Activated T-cell treated with anti-CD3 and anti-CD28 coated beads, Interleukin-2, amount 50 U/mL, for 4 hours (primary cell): Measurements from ENCODE around the gene SH3GLB2. TPM values are rescaled to one million over a fixed set of nuclear protein-coding genes. Genes with fewer than 3 reads are reported as not detected.

Source experiments
- ATAC-seq, 2 donors: fragments of 200-7000 bp; cut with Tn5 transposase; one replicate each; pipeline ENCODE4 v1.10.0; 2021
- DNase-seq: peaks from one replicate; pipeline ENCODE4 v3.0.0-alpha.2; 2020
- H3K27me3 Mint-ChIP-seq: one replicate; pipeline ENCODE4 v1.8.0; 2021; ENCODE audit warnings: low read depth, mixed read lengths
- H3K36me3 Mint-ChIP-seq: one replicate; pipeline ENCODE4 v1.8.0; 2022; ENCODE audit warnings: mixed read lengths; ENCODE audit not compliant: insufficient read depth
- H3K4me1 Mint-ChIP-seq: one replicate; pipeline ENCODE4 v1.8.0; 2021; ENCODE audit warnings: low read depth, mixed read lengths
- H3K4me3 Mint-ChIP-seq: one replicate; pipeline ENCODE4 v1.8.0; 2021; ENCODE audit warnings: mild to moderate bottlenecking, moderate library complexity, mixed read lengths
- H3K9me3 Mint-ChIP-seq: one replicate; pipeline ENCODE4 v1.8.0; 2021; ENCODE audit warnings: mixed read lengths
- total RNA-seq, 3 donors: library from RNA; stranded (reverse); gene quantifications; one replicate each; pipeline ENCODE4 v1.2.1, GENCODE V29; 2021

SH3GLB2 gene
- total RNA-seq: 10 to 100 TPM; 37.5 to 43.2 (median 40.9) TPM

DNA sequence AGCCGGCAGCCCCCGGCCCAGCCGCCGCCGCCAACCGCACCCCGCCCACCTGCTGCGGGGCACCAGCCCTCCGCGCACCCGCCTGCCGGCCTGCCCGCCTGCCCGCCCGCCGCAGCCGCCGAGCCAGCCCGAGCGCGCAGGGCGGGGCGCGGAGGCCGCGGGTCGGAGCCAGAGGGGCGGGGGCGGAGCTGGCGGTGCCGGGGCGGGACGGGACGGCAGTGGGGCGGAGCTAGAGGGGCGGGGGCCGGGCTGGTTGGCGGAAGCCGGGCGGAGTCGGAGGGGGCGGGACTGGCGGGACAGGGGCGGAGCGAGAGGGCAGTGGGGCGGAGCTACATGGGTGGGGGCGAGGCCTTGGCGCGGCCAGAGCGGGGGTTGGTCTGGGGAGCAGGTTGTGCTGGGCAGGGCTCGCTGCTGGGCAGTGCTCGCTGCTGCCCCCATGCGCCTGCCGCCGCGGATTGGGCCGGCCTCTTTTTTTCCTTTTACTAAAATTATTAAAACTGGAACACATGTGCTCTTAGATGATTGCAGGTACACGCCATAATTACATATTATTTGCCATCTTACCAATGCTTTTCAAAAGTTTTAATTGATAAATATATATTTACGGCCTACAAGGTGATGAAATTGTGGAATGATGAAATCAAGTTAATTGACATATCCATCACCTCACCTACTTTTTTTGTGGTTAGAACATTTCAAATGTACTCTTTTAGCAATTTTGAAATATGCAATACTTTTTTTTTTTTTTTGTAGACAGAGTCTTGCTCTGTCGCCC is at the start of gene SH3GLB2:
SH3GLB2 (minus strand) TSS at position 140 of the 775 bp plus-strand sequence. CDS start 177 bp downstream, outside the sequence.
- Mint-ChIP-seq H3K27me3 (no peaks in the 10 kb centered on the region), H3K4me3 (peak within 1 kb of the TSS; percentile 83)
- ATAC-seq: peak; percentile 90

DNA sequence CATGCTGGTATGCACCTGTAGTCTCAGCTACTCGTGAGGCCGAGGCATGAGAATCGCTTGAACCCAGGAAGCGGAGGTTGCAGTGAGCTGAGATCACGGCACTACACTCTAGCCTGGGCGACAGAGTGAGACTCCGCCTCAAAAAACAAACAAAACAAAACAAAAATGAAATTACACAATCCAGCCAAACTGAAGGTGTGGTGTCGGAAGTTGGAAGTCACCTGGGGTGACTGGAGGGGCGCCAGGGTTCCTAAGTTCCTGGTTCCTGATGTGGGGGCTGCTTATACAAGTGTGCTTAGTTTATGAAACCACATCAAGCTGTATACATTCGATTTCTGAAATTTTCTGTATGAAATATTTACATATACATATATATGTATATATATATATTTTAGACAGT is 49.1 kb upstream of the SH3GLB2 start:
- no peaks in the 10 kb centered on the region for H3K36me3 Mint-ChIP-seq
- H3K27me3 Mint-ChIP-seq: no peaks in the 10 kb centered on the region
- no peak overlapping the region for H3K4me3 Mint-ChIP-seq
- peaks cover 23% of the 10 kb centered on the region for H3K4me1 Mint-ChIP-seq
- no peaks in the 10 kb centered on the region for H3K9me3 Mint-ChIP-seq
- no peak for DNase-seq
- ATAC-seq: no peak

More for the DNA sequence above, at the start of gene SH3GLB2:
- H3K9me3 Mint-ChIP-seq: no peaks in the 10 kb centered on the region
- no peaks in the 10 kb centered on the region for H3K36me3 Mint-ChIP-seq
- H3K4me1 Mint-ChIP-seq: peaks cover 20% of the 10 kb centered on the region
- peak; percentile 94 for DNase-seq

- H3K27me3 Mint-ChIP-seq: no peaks in the 10 kb centered on the region
- H3K4me3 Mint-ChIP-seq: no peak overlapping the region
- ATAC-seq (no peak), DNase-seq (no peak)
- no peaks in the 10 kb centered on the region for H3K36me3 Mint-ChIP-seq
- peaks cover 23% of the 10 kb centered on the region for H3K4me1 Mint-ChIP-seq
- no peaks in the 10 kb centered on the region for H3K9me3 Mint-ChIP-seq
Measured at GRCh38 chr9:129076640-129077037, 48.5 kb upstream of the SH3GLB2 start.

- no peak overlapping the region for H3K4me3 Mint-ChIP-seq
- ATAC-seq (no peak), DNase-seq (no peak)
- no peaks in the 10 kb centered on the region for H3K36me3 Mint-ChIP-seq
- peaks cover 27% of the 10 kb centered on the region for H3K4me1 Mint-ChIP-seq
- no peaks in the 10 kb centered on the region for H3K27me3 Mint-ChIP-seq
- H3K9me3 Mint-ChIP-seq: no peaks in the 10 kb centered on the region
Measured at GRCh38 chr9:129075996-129076639, 48.0 kb upstream of the SH3GLB2 start.

DNA sequence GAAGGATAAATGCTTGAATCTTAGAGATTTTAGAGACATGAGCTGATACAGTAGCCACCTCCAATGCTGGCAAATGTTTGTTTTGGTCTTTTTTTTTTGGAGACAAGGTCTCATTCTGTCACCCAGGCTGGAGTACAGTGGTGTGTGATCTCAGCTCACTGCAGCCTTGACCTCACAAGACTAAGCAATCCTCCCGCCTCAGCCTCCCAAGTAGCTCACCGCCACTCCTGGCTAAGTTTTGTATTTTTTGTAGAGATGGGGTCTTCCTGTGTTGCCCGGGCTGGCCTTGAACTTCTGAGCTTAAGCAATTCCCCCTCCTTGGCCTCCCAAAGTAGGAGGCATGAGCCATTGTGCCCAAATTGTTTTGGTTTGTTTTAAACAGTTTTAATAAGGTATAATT is 46.0 kb upstream of the SH3GLB2 start:
- Mint-ChIP-seq H3K4me1 (peaks cover 22% of the 10 kb centered on the region), H3K9me3 (no peaks in the 10 kb centered on the region), H3K4me3 (no peak overlapping the region), H3K27me3 (no peaks in the 10 kb centered on the region), H3K36me3 (no peaks in the 10 kb centered on the region)
- DNase-seq: no peak
- ATAC-seq: no peak

- no peak overlapping the region for H3K4me3 Mint-ChIP-seq
- DNase-seq (no peak), ATAC-seq (no peak)
- H3K4me1 Mint-ChIP-seq: peaks cover 28% of the 10 kb centered on the region
- H3K27me3 Mint-ChIP-seq: no peaks in the 10 kb centered on the region
- no peaks in the 10 kb centered on the region for H3K9me3 Mint-ChIP-seq
- no peaks in the 10 kb centered on the region for H3K36me3 Mint-ChIP-seq
Measured at GRCh38 chr9:129073404-129073803, 45.3 kb upstream of the SH3GLB2 start.

GRCh38 chr9:129072171-129072570 is 44.0 kb upstream of the SH3GLB2 start:
- no peak for DNase-seq
- Mint-ChIP-seq H3K36me3 (no peaks in the 10 kb centered on the region), H3K9me3 (no peaks in the 10 kb centered on the region), H3K4me1 (peaks cover 32% of the 10 kb centered on the region), H3K27me3 (no peaks in the 10 kb centered on the region), H3K4me3 (no peak overlapping the region)
- no peak for ATAC-seq

GRCh38 chr9:129071526-129072126 is 43.5 kb upstream of the SH3GLB2 start:
- Mint-ChIP-seq H3K27me3 (no peaks in the 10 kb centered on the region), H3K4me1 (peaks cover 32% of the 10 kb centered on the region), H3K4me3 (no peak overlapping the region), H3K9me3 (no peaks in the 10 kb centered on the region), H3K36me3 (no peaks in the 10 kb centered on the region)
- DNase-seq: no peak
- no peak for ATAC-seq

DNA sequence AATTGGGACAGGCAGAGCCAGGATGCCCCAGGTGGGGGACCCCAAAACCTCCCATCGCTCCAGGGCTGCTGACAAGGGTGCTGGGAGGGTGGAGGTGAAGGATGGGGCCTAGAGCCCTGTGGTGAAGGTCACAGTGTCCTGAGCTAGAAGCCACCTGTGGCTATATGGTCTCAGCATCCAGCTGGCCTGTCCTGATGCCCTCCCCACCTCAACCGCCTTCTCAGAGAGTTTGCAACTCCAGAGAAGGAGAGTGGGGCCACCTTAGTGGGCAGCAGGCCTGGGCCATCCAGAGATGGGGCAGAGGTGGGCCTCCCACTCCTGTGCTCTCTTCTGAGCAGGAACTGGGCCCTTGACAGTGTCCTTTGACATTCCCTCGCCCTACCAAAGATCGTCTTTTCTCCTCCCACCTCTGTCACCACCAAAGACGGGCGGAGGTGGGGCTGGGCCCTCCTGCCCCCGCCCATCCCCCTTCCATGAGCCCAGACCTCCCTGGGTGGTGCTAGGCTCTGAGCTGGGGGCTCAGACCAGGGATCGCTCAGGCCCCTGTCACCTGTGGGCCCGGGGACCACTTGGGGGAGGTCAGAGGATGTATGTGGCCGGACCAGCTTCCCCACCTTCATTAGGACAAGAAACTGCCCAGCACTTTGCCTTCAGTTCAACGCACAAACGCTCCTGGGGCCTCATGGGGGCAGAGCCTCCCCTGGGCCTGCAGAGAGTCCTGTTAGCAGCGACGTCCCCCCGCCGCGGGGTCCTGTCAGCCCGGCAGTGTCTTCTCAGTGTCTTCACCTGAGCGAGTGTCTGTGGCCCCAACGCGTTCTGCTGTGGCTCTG is 42.8 kb upstream of the SH3GLB2 start:
- Mint-ChIP-seq H3K9me3 (no peaks in the 10 kb centered on the region), H3K27me3 (no peaks in the 10 kb centered on the region), H3K4me1 (peaks cover 32% of the 10 kb centered on the region), H3K36me3 (no peaks in the 10 kb centered on the region), H3K4me3 (no peak overlapping the region)
- ATAC-seq: no peak
- no peak for DNase-seq

GRCh38 chr9:129069862-129070641 is 41.9 kb upstream of the SH3GLB2 start:
- no peaks in the 10 kb centered on the region for H3K27me3 Mint-ChIP-seq
- DNase-seq: no peak
- peaks cover 32% of the 10 kb centered on the region for H3K4me1 Mint-ChIP-seq
- ATAC-seq: no peak
- H3K36me3 Mint-ChIP-seq: no peaks in the 10 kb centered on the region
- no peaks in the 10 kb centered on the region for H3K9me3 Mint-ChIP-seq
- no peak overlapping the region for H3K4me3 Mint-ChIP-seq

- peaks cover 31% of the 10 kb centered on the region for H3K4me1 Mint-ChIP-seq
- no peaks in the 10 kb centered on the region for H3K36me3 Mint-ChIP-seq
- ATAC-seq: peak; percentile 84 to 85
- H3K4me3 Mint-ChIP-seq: peak overlapping the region; percentile 37
- DNase-seq: peak; percentile 37
- no peaks in the 10 kb centered on the region for H3K27me3 Mint-ChIP-seq
- no peaks in the 10 kb centered on the region for H3K9me3 Mint-ChIP-seq
Measured at GRCh38 chr9:129068990-129069861, 41.1 kb upstream of the SH3GLB2 start.

- ATAC-seq (no peak), DNase-seq (no peak)
- no peak overlapping the region for H3K4me3 Mint-ChIP-seq
- peaks cover 2% of the 10 kb centered on the region for H3K36me3 Mint-ChIP-seq
- no peaks in the 10 kb centered on the region for H3K9me3 Mint-ChIP-seq
- no peaks in the 10 kb centered on the region for H3K27me3 Mint-ChIP-seq
- peaks cover 26% of the 10 kb centered on the region for H3K4me1 Mint-ChIP-seq
Measured at GRCh38 chr9:129068110-129068509, 40.0 kb upstream of the SH3GLB2 start.

GRCh38 chr9:129064499-129064908 is 36.4 kb upstream of the SH3GLB2 start:
- ATAC-seq (no peak), DNase-seq (no peak)
- Mint-ChIP-seq H3K27me3 (no peaks in the 10 kb centered on the region), H3K4me3 (no peak overlapping the region), H3K9me3 (no peaks in the 10 kb centered on the region), H3K36me3 (peaks cover 2% of the 10 kb centered on the region), H3K4me1 (peaks cover 12% of the 10 kb centered on the region)
